Activated T-cell treated with anti-CD3 and anti-CD28 coated beads, Interleukin-2, amount 50 U/mL, for 4 hours (primary cell): ENCODE results near the gene TNFAIP2. TPM values are rescaled to one million over a fixed set of nuclear protein-coding genes. Genes with fewer than 3 reads are reported as not detected.

Experiments used
- ATAC-seq, 2 donors: fragments of 200-7000 bp; cut with Tn5 transposase; one replicate each; pipeline ENCODE4 v1.10.0; 2021
- DNase-seq: peaks from one replicate; pipeline ENCODE4 v3.0.0-alpha.2; 2020
- H3K27me3 Mint-ChIP-seq: one replicate; pipeline ENCODE4 v1.8.0; 2021; ENCODE audit warnings: low read depth, mixed read lengths
- H3K36me3 Mint-ChIP-seq: one replicate; pipeline ENCODE4 v1.8.0; 2022; ENCODE audit warnings: mixed read lengths; ENCODE audit not compliant: insufficient read depth
- H3K4me1 Mint-ChIP-seq: one replicate; pipeline ENCODE4 v1.8.0; 2021; ENCODE audit warnings: low read depth, mixed read lengths
- H3K4me3 Mint-ChIP-seq: one replicate; pipeline ENCODE4 v1.8.0; 2021; ENCODE audit warnings: mild to moderate bottlenecking, moderate library complexity, mixed read lengths
- H3K9me3 Mint-ChIP-seq: one replicate; pipeline ENCODE4 v1.8.0; 2021; ENCODE audit warnings: mixed read lengths
- total RNA-seq, 3 donors: library from RNA; stranded (reverse); gene quantifications; one replicate each; pipeline ENCODE4 v1.2.1, GENCODE V29; 2021

Gene TNFAIP2, protein sequence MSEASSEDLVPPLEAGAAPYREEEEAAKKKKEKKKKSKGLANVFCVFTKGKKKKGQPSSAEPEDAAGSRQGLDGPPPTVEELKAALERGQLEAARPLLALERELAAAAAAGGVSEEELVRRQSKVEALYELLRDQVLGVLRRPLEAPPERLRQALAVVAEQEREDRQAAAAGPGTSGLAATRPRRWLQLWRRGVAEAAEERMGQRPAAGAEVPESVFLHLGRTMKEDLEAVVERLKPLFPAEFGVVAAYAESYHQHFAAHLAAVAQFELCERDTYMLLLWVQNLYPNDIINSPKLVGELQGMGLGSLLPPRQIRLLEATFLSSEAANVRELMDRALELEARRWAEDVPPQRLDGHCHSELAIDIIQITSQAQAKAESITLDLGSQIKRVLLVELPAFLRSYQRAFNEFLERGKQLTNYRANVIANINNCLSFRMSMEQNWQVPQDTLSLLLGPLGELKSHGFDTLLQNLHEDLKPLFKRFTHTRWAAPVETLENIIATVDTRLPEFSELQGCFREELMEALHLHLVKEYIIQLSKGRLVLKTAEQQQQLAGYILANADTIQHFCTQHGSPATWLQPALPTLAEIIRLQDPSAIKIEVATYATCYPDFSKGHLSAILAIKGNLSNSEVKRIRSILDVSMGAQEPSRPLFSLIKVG
- total RNA-seq, result 10 to 100 TPM in 1 of 3 donors, 1 to 10 TPM in 2; 1.4 to 10.4 (median 6.4) TPM

DNA sequence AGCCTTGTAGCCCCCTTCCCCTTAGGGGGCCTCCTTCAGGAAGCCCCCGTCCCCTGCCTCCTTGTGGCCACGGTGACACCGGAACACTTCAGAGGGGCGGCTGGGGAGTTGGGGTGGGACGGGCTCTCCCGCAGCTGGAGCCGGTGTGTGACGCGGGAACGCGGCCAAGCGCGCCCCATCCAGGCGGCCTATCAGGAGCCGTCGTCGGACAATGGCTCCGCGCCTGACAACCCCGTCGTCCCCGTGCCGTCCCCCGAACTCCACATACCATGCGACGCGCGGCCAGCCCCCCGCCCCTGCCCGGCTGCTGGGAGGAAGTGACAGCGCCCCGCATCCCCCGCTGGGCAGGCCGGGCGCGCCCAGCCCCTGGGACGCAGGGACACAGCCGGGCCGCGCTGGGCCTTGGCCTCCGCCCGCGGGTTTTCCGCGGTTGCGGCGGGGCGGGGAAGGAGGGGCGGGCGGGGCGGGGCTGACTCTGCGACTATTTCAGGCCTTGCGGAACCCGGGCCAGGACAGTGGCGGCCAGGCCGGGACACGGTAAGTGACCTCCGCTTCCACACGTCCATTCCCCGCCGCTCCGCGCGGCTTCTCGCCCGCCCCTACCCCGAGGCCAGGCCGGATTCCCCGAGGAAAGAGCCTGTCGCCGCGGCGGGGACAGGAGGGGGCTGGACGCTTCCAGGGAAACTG is at the start of gene TNFAIP2:
TNFAIP2 (plus strand) TSS at position 515 of the 687 bp plus-strand sequence. CDS start 2,997 bp downstream, outside the sequence.
- Mint-ChIP-seq H3K27me3 (peaks cover 30% of the 10 kb centered on the region), H3K9me3 (no peaks in the 10 kb centered on the region), H3K4me3 (peak within 1 kb of the TSS; percentile 29), H3K4me1 (peaks cover 2% of the 10 kb centered on the region), H3K36me3 (no peaks in the 10 kb centered on the region)
- ATAC-seq (peak; percentile 42 to 47), DNase-seq (no peak)

DNA sequence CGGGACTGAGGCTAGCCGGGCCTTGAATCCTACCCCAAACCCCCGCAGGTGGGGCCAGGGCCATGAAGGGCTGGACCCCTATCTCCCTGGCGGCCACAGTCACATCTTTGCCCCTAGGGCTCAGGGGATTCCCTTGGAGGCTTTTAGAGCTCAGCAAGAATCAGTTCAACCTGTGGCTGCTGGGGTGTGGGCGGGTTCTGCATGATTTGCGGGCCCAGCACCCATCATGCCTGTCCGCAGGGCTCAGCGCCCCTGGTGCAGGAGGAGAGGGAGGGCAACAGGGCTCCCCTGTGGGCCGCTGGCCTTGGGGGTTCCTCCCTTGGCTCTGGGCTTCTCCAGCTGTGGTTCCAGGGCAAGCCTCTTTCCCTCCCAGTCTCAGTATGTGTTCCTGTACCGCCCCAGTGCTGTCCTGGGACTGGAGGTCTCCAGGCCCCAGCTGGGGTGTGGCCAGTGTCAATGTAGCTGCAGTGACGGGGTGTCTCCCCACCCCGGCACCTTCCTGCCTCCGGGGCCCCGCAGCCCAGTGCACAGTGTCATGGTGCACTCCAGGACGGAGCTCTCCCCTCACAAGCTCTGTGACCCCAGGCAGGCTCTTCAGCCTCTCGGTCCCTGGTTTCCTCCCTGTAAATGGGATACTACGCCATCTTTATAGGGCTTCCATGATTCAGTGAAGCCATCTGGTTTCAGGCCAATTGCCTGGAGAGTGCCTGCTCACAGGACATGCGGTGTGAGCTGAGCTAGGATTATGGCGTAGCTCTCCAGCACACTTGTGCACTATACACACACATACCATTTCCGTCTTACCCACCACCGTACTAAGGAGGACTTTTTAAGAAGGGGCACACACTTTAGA is 49.2 kb upstream of the TNFAIP2 start:
- Mint-ChIP-seq H3K27me3 (peaks cover 9% of the 10 kb centered on the region), H3K4me3 (no peak overlapping the region), H3K4me1 (no peaks in the 10 kb centered on the region), H3K9me3 (no peaks in the 10 kb centered on the region), H3K36me3 (no peaks in the 10 kb centered on the region)
- DNase-seq (no peak), ATAC-seq (no peak)

DNA sequence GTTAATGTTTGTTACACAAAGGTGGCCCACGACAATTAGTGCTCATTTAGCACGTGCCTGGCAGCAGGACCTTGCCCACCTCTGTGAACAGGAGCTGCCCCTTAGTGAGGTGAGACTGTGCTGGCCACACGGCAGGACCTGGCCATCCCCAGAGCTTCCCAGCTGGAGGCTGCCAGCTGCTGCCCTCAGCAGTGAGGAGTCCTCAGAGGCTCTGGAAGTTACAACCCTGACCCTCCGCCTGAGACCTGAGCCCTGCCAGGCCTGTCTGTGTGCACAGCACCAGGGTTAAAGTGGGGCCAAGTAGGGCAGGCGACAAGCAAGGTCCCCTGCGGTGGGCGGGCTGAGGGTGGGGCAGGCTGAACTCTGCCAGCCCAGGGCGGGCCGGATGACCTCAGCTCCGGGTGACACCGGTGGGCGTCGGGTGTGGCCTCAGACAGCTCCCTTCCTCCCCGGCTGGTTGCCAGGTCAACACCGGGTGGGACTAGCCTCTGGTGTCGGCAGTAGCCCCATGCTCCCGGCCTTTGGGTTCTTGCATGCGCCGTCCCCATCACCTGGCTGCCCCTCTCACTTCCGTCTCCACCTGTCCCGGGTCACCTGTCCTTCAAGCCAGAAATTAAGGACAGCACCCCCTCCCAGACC is 48.4 kb upstream of the TNFAIP2 start:
- Mint-ChIP-seq H3K27me3 (peaks cover 9% of the 10 kb centered on the region), H3K4me3 (no peak overlapping the region), H3K9me3 (no peaks in the 10 kb centered on the region), H3K4me1 (no peaks in the 10 kb centered on the region), H3K36me3 (no peaks in the 10 kb centered on the region)
- DNase-seq (no peak), ATAC-seq (peak in 1 of 2 donors; percentile 15)

DNA sequence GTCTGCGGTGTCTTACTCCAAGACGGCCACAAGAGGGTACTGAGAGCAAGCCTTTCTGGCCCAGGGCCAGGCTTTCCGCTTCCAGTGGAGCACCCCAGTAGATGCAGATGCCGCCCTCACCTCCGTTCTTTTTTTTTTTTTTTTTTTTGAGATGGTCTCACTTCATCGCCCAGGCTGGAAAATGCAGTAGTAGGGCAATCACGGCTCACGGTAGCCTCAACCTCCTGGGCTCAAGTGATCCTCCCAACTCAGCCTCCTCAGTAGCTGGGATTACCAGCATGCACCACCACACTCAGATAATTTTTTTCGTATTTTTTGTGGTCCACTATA is 44.9 kb upstream of the TNFAIP2 start:
- H3K9me3 Mint-ChIP-seq, result no peaks in the 10 kb centered on the region
- ATAC-seq (peak; percentile 53 to 70), DNase-seq (peak; percentile 69)
- H3K4me3 Mint-ChIP-seq, result no peak overlapping the region
- peaks cover 4% of the 10 kb centered on the region for H3K27me3 Mint-ChIP-seq
- no peaks in the 10 kb centered on the region for H3K4me1 Mint-ChIP-seq
- no peaks in the 10 kb centered on the region for H3K36me3 Mint-ChIP-seq

DNA sequence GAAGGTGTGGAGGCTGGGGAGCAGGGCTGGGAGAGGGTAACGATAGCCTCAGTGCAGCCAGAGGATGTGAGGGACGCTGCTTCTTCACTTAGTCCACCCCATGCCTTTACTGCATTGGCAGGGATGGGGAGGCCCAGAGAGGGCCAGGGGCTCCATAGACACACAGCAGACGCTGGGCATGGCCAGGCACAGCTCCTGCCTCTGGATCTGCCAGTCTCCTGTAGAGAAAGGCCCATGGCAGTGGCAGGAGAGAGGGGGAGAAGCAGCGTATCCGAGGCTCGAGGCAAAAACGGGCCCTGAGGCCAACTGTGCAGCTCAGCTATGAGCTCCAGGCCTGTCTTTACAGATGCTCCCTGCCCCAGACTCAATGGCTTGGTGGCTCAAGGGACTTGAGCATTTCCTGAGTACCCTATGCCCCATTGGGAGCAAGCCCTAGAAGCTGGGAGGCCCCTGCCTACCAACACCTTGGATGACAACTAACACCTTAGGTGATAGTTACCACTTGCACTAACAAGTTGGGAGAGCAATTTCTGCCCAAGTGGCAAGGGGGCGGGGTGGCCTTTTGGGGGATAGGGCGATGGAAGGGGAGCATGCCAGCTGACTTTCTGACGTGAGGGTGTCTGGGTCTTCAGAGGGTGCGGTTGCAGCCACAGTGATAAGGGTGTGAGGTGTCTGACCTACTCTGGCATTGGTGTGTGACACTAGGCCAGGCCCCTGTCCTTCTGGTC is 44.2 kb upstream of the TNFAIP2 start:
- Mint-ChIP-seq H3K27me3 (peaks cover 4% of the 10 kb centered on the region), H3K9me3 (no peaks in the 10 kb centered on the region), H3K4me3 (no peak overlapping the region), H3K4me1 (no peaks in the 10 kb centered on the region), H3K36me3 (no peaks in the 10 kb centered on the region)
- ATAC-seq (no peak), DNase-seq (no peak)

DNA sequence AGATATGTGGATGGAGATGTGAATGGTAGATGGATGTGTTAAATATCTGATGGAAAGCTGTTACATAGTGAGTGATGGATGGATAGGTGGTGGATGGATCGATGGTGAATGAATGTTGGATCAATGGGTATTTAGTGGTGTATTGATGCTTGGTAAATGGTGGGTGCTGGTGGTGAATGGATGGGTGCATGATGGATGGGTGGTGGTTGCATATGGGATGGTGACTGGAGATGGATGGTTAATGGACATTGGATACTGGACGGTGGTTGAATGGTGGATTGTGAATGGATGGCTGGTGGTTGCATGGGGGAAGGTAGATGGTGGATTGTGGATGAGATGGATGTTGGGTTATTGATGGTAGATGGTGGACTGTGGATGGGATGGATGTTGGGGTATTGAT is 41.3 kb upstream of the TNFAIP2 start:
- Mint-ChIP-seq H3K4me3 (no peak overlapping the region), H3K9me3 (no peaks in the 10 kb centered on the region), H3K4me1 (no peaks in the 10 kb centered on the region), H3K36me3 (no peaks in the 10 kb centered on the region), H3K27me3 (peaks cover 20% of the 10 kb centered on the region)
- ATAC-seq, result no peak
- DNase-seq, result no peak

DNA sequence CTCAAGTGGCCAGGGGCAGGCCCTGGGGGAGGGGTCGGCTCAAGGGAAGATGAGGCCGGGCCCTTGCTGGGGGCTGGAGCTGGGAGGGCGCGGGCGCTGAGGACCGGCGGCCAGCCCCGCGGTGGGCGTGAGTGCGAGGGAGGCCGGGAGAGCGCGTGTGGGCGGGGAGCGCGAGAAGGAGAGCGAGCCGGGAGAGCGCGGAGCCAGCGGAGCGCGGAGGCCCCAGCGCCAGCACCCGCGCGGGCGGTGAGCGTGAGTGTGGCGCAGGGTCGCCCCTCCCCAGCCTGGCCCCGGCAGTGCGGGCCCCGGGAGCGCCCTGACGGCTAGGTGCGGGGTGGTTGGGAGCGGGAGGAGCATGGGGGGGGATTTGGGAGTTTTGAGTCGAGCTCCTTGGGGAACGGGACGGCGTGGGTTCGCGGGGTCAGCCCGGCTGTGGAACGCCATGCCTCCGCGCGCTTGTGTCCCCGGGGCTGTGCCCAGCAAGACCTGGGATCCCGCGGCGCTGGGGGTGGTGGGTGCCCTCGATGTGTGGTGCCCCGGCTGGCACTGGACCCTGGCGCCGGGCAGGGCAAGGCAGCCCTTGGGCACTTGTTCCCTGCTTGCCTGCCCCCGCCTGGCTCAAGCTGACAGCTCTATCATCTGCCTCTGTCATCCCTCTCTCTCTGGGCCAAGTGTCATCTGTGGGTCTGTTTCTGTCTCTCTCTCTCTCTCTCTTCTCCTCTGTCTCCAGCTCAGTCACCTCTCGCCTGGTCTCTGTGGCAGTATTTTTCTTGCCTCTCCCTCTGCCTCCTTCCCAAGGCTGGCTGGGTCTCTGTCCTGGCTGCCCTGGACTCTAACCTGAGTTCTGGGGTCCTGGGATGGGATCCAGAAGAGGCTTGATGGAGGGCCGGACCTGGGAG is 39.0 kb upstream of the TNFAIP2 start, which contains the start of gene LBHD2:
LBHD2 (plus strand) TSS at position 190 of the 899 bp plus-strand sequence. CDS start 1,803 bp downstream, outside the sequence.
- no peaks in the 10 kb centered on the region for H3K36me3 Mint-ChIP-seq
- ATAC-seq (peak in 1 of 2 donors; percentile 23), DNase-seq (no peak)
- peaks cover 24% of the 10 kb centered on the region for H3K27me3 Mint-ChIP-seq
- no peaks in the 10 kb centered on the region for H3K4me1 Mint-ChIP-seq
- no peaks in the 10 kb centered on the region for H3K9me3 Mint-ChIP-seq
- no peak within 1 kb of the TSS for H3K4me3 Mint-ChIP-seq

DNA sequence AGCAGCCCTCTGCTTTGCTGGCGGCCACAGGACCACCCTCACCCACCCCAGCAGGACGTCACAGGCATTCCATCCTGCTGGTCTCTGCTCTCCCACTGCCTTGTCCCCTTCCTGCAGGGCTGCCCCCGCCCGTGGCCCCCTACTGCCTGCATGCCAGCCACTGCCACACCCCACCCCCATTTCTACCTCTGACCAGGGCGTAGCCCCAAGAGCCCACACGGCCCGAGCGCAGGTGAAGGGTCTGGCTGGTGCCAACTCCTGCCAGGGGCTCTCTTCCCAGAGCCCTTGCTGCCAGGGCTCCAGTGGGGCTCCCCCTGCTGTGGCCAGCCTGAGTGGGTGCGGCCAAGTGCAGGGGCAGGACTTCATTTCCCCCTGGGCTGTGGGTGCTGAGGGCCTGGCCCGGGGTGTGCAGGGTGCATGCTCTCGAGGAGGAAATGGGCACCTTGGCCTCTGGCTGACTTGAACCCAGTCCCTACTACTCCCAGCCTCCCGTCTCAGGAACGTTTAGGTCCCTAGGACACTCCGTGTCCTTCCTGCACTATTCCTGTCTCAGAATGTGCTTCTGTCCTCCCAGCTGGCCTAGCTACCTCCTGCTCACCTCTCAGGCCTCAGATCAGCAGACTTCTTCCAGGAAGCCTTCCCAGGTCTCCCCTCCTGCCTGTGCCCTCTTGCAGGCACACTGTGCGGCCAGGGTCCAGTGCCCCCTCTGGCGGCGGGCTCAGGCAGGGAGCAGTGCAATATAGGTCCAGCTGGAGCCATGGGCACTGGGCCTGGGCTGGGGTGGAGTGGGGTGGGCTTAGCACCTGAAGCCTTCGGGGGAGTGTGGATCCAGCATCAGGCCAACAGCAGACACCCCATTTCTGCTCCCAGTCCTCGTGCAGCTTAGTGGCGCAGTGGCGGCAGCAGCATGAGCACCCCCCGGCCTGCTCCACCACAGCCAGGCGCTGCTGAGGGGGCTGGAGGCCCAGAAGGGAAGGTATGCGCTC is 37.9 kb upstream of the TNFAIP2 start:
- H3K4me1 Mint-ChIP-seq, result no peaks in the 10 kb centered on the region
- H3K9me3 Mint-ChIP-seq, result no peaks in the 10 kb centered on the region
- ATAC-seq (no peak), DNase-seq (no peak)
- H3K4me3 Mint-ChIP-seq, result no peak overlapping the region
- no peaks in the 10 kb centered on the region for H3K36me3 Mint-ChIP-seq
- peaks cover 24% of the 10 kb centered on the region for H3K27me3 Mint-ChIP-seq

DNA sequence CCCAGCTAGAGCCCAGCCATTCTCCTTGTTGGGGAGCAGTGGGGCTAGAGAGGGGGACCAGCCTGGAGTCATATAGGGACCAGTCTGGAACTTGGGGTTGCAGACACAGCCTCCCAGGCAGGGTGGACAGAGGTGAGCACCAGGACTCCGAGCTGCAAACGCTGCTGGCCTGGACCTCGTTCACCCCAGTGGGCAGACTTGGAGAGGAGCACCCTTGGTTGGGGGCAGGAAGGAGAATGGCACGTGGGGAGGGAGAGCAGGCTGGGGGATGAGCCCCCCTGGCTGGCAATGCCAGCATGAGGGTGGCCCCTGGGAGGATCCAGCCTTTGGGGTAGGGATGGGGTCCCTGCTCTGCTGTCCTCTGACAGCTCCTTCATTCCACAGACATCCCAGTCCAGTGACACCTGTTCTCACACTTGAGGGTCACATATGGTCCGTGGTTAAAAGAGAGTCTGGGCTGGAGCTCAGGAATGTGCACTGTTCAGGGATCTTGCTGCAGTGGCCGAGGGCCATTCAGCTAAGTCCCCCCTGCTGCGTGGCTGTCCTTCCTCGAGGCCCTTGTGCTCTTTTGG is 36.4 kb upstream of the TNFAIP2 start:
- ATAC-seq (no peak), DNase-seq (no peak)
- H3K9me3 Mint-ChIP-seq, result no peaks in the 10 kb centered on the region
- H3K36me3 Mint-ChIP-seq, result no peaks in the 10 kb centered on the region
- no peak overlapping the region for H3K4me3 Mint-ChIP-seq
- H3K4me1 Mint-ChIP-seq, result peaks cover 4% of the 10 kb centered on the region
- H3K27me3 Mint-ChIP-seq, result peaks cover 25% of the 10 kb centered on the region

DNA sequence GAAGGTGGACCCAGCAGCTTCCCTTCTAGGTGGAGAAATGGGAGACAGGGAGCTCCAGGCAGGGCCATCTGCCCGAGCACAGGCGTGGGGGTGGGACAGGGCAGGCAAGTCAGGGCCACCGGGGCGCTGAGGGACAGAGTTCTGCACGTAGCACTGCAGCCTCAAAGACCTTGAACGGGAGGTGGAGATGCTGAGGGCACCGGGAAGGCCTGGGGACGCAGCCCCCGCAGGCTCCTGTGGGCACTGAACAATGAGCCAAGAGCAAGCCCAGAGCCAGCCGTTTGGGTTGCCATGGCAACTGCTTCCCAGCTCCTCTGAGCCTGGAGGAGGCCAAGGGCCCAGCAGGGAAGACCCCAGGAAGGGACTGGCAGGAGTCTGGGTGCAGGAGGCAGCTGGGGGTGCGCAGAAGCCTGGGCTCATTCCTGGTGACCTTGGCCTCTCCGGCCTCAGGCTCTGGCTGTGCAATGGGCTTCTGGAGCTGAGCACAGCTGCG is 35.9 kb upstream of the TNFAIP2 start:
- no peaks in the 10 kb centered on the region for H3K36me3 Mint-ChIP-seq
- DNase-seq, result no peak
- H3K9me3 Mint-ChIP-seq, result no peaks in the 10 kb centered on the region
- no peak overlapping the region for H3K4me3 Mint-ChIP-seq
- H3K4me1 Mint-ChIP-seq, result peaks cover 4% of the 10 kb centered on the region
- H3K27me3 Mint-ChIP-seq, result peaks cover 25% of the 10 kb centered on the region
- no peak for ATAC-seq

DNA sequence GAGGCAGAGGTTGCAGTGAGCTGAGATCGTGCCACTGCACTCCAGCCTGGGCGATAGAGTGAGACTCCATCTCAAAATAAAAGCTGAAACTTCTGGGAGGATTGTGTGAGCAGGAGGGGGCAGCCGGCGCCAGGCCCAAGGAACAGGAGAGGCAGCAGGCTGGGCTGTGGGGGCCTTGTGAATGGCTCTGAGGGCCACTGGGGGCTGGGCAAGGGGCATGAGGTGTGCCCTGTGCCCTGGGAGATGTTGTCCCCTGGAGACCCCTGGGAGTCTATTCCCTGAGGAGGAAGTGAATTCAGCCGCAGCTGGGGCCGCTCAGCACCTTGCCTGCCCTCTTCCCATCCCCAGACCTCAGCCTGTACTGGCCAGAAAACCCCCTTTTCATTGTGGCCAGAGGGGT is 34.3 kb upstream of the TNFAIP2 start:
- no peak for DNase-seq
- Mint-ChIP-seq H3K4me3 (no peak overlapping the region), H3K4me1 (peaks cover 4% of the 10 kb centered on the region), H3K27me3 (peaks cover 25% of the 10 kb centered on the region), H3K36me3 (no peaks in the 10 kb centered on the region), H3K9me3 (no peaks in the 10 kb centered on the region)
- ATAC-seq, result no peak
